Hindlimb muscle (tissue), 1 donor: Measurements from ENCODE around the gene ABHD2. TPM values are rescaled to one million over a fixed set of nuclear protein-coding genes. Genes with fewer than 3 reads are reported as not detected.
"Not testable (repeated sequence)": the region's sequence is repeated elsewhere in the genome, so short reads cannot be mapped to it uniquely, and the experiment has no call there.

Source experiments
- DNase-seq: peaks from one replicate; pipeline ENCODE4 v3.0.0-alpha.2; 2013
- polyA plus RNA-seq: library from polyadenylated mRNA; unstranded; fragments of 120-200 nt; gene quantifications from one replicate; pipeline ENCODE4 v1.2.1, GENCODE V29; 2013; ENCODE audit not compliant: insufficient read length

The ABHD2 gene
- polyA plus RNA-seq, 1 donor, result 22.0 TPM

GRCh38 chr15:89239883-89240810 lies 151.9 kb downstream of the ABHD2 start:
- not testable (repeated sequence) for DNase-seq

DNA sequence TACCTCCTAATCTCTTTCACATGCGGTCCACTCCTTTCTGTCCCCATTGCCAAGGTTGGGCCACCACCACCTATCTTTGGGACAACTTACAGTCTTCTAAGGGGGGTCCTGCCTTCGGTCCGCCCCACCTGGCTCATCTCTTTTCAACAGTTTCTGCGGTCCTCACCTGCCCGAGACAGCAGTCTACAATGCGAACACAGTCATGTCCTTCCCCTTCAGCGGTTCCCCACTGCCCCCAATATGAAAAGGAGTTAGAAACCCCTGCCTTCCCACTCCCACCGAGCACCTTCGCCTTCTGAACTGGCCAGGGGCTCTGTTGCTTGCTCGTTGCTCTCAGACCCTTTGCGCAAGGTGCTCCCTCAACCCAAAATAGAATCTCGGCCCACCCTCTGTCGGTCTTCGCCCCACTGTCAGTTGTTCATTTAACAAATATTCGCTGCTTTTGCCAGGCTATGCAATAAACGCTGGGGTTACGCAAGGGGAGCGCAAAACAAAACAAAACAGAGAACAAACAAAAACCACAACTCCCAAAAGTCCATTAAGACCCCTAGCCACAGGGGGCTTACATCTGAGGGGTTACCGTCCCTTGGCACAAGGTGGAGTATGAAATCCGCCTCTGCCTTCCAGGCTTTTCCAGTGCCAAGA lies 154.9 kb downstream of the ABHD2 start:
- no peak for DNase-seq

DNA sequence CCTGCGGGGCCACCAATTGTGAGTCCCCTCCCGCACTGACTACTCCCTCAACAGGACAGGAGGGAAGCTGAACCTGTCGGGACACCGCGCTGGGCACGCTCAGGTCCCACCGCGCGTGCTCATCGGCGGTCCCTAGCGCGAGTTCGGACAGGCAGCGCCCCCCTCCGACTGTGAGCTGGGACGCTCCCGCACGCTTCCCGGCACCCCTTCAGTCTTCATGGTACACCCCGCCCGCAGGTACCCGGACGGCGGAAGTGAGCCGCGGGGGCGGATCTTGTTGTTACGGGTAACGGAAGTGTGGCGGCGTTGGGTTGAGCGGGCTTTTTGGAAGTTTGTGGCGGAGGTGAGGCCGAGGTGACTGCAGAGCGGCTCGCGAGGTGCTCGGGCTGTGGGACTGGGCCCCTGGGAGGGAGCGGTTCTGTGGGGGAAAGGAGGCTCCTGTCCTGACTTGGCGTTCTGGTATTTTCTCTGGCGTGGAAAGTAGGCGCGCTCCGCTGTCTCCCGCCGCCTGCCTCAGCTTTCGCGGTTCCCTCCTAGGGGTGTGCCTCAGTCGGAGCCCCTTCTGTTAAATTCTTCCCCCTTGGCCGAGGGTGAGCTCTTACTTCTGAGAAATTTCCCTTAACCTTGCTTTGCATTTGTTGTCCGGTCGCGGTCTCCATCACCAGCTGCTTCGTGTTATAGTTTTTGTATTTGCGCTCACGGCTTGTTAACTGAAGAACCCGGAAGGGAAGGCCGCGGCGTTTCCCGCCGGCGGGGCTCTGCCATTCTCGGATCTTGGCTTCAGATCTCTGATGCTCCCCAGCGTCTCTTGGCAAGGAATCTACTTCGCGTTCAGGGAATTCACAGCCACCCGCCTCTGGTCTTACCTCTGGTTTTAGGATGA lies 155.7 kb downstream of the ABHD2 start, which contains the start of gene FANCI:
Gene FANCI (plus strand): TSS at position 289 of the 883 bp plus-strand sequence. CDS start 3,669 bp downstream, outside the sequence.
- peak; percentile 95 for DNase-seq

- DNase-seq, result no peak
Measured at GRCh38 chr15:89244574-89244903, 156.3 kb downstream of the ABHD2 start.

GRCh38 chr15:89247446-89247845 lies 159.2 kb downstream of the ABHD2 start:
- no peak for DNase-seq

- no peak for DNase-seq
Measured at GRCh38 chr15:89248584-89248983, 160.3 kb downstream of the ABHD2 start.

- DNase-seq, result not testable (repeated sequence)
Measured at GRCh38 chr15:89250142-89250541, 161.9 kb downstream of the ABHD2 start.

Other genes starting within 250 kb of the ABHD2 start
- 6.1 TPM for gene HAPLN3, start 192.9 kb upstream of the ABHD2 start, polyA plus RNA-seq
- gene MFGE8, start 175.1 kb upstream of the ABHD2 start, polyA plus RNA-seq, result 165 TPM
- gene RLBP1, start 133.1 kb downstream of the ABHD2 start, polyA plus RNA-seq, result 0.30 TPM
- gene FANCI, start 155.5 kb downstream of the ABHD2 start, polyA plus RNA-seq, result 15.1 TPM
- 40.1 TPM for gene POLG, start 246.4 kb downstream of the ABHD2 start, polyA plus RNA-seq